Measurements from ENCODE around the gene MYL7.

The MYL7 gene

GRCh38 chr7:44123190-44124003 lies 17.7 kb downstream of the MYL7 start, which contains the start of gene POLD2:
POLD2 (minus strand) TSS chr7:44123548; CDS start chr7:44122053, 1,495 bp downstream.
- peak; percentile 98 to 99 for DNase-seq
- H3K27ac ChIP-seq: peak within 1 kb of the TSS; percentile 83 to 90
- TF ChIP-seq CTCF (IDR thresholded peaks at IDR 0.05): peak in 1 of 2 experiments; percentile 24
- H3K27me3 ChIP-seq: no peaks in the 10 kb centered on the region
- intact Hi-C loops (cut with DNase I; ENCODE audit: low total_unique reads): no loop called here
- H3K9me3 ChIP-seq: no peaks in the 10 kb centered on the region
- H3K4me3 ChIP-seq: peak within 1 kb of the TSS; percentile 76 to 83
- peaks cover 0 to 27% (median 17%) of the 10 kb centered on the region in 4 donors for H3K4me1 ChIP-seq
- peaks cover 0 to 35% (median 13%) of the 10 kb centered on the region in 3 donors for H3K36me3 ChIP-seq

- intact Hi-C loops (cut with DNase I; ENCODE audit: low total_unique reads): no loop called here
- peak overlapping the region; percentile 83 to 90 for H3K27ac ChIP-seq
- no peaks in the 10 kb centered on the region for H3K9me3 ChIP-seq
- DNase-seq: no peak
- H3K36me3 ChIP-seq: peaks cover 0 to 43% (median 22%) of the 10 kb centered on the region in 3 donors
- H3K27me3 ChIP-seq: no peaks in the 10 kb centered on the region
- peak overlapping the region; percentile 76 to 83 for H3K4me3 ChIP-seq
- H3K4me1 ChIP-seq: peaks cover 0 to 27% (median 17%) of the 10 kb centered on the region in 4 donors
- no peak for TF ChIP-seq CTCF (IDR thresholded peaks at IDR 0.05)
Measured at GRCh38 chr7:44122529-44122928, 18.6 kb downstream of the MYL7 start.

GRCh38 chr7:44121761-44122420 lies 19.2 kb downstream of the MYL7 start:
- H3K4me3 ChIP-seq: no peak overlapping the region
- H3K27me3 ChIP-seq: no peaks in the 10 kb centered on the region
- no peaks in the 10 kb centered on the region for H3K9me3 ChIP-seq
- DNase-seq: no peak
- peaks cover 0 to 50% (median 28%) of the 10 kb centered on the region in 3 donors for H3K36me3 ChIP-seq
- peaks cover 0 to 27% (median 17%) of the 10 kb centered on the region in 4 donors for H3K4me1 ChIP-seq
- no peak for TF ChIP-seq CTCF (IDR thresholded peaks at IDR 0.05)
- intact Hi-C loops (cut with DNase I; ENCODE audit: low total_unique reads): no loop called here
- peak overlapping the region; percentile 83 to 90 for H3K27ac ChIP-seq

- no peak for DNase-seq
- no peak for TF ChIP-seq CTCF (IDR thresholded peaks at IDR 0.05)
- H3K4me3 ChIP-seq: no peak overlapping the region
- no peak overlapping the region for H3K27ac ChIP-seq
- no peaks in the 10 kb centered on the region for H3K9me3 ChIP-seq
- peaks cover 0 to 65% (median 35%) of the 10 kb centered on the region in 3 donors for H3K36me3 ChIP-seq
- peaks cover 0 to 27% (median 17%) of the 10 kb centered on the region in 4 donors for H3K4me1 ChIP-seq
- no peaks in the 10 kb centered on the region for H3K27me3 ChIP-seq
- intact Hi-C loops (cut with DNase I; ENCODE audit: low total_unique reads): no loop called here
Measured at GRCh38 chr7:44120395-44120794, 20.7 kb downstream of the MYL7 start.

GRCh38 chr7:44119829-44120380 lies 21.2 kb downstream of the MYL7 start:
- no peaks in the 10 kb centered on the region for H3K27me3 ChIP-seq
- intact Hi-C loops (cut with DNase I; ENCODE audit: low total_unique reads): loop anchor here (5.0 kb wide), 1 partner anchor 43 kb away; no protein-coding TSS in a partner anchor
- peaks cover 0 to 32% (median 21%) of the 10 kb centered on the region in 4 donors for H3K4me1 ChIP-seq
- H3K4me3 ChIP-seq: no peak overlapping the region
- H3K9me3 ChIP-seq: no peaks in the 10 kb centered on the region
- no peak for TF ChIP-seq CTCF (IDR thresholded peaks at IDR 0.05)
- H3K36me3 ChIP-seq: peaks cover 0 to 70% (median 35%) of the 10 kb centered on the region in 3 donors
- no peak for DNase-seq
- H3K27ac ChIP-seq: no peak overlapping the region
